Measurements from ENCODE around the gene SEPSECS. TPM values are rescaled to one million over a fixed set of nuclear protein-coding genes. Genes with fewer than 3 reads are reported as not detected.

The SEPSECS gene
- polyA plus RNA-seq, 4 donors, result 5.7 to 23.0 (median 16.7) TPM

GRCh38 chr4:25076625-25077398 lies 83.4 kb downstream of the SEPSECS start:
- Histone ChIP-seq H3K4me3 (ENCODE audit: low read depth in 1 of 3, low read length in 3 of 3) (no peak overlapping the region), H3K4me1 (ENCODE audit: control insufficient read depth in 3 of 3, insufficient read depth in 2 of 3, low read depth in 1 of 3, low read length in 2 of 3) (peaks cover 2 to 3% (median 3%) of the 10 kb centered on the region in 3 donors), H3K36me3 (ENCODE audit: control insufficient read depth in 3 of 3, insufficient read depth in 2 of 3, low read depth in 1 of 3, low read length in 3 of 3) (no peaks in the 10 kb centered on the region), H3K27me3 (ENCODE audit: control insufficient read depth in 3 of 3, insufficient read depth in 3 of 3, low read length in 3 of 3) (no peaks in the 10 kb centered on the region), H3K27ac (ENCODE audit: low read depth in 1 of 3, low read length in 2 of 3) (no peak overlapping the region), H3K9me3 (ENCODE audit: control insufficient read depth in 2 of 2, insufficient read depth in 1 of 2, low read depth in 1 of 2, low read length in 1 of 2) (peaks cover 0 to 13% of the 10 kb centered on the region in 2 donors)
- DNase-seq (no peak), FAIRE-seq (no peak)
- 57 to 73% (median 67%) methylated on average over 3 of the region's 3 CpGs for WGBS, 3 donors

- FAIRE-seq, result no peak
- no peak overlapping the region for H3K27ac ChIP-seq (ENCODE audit: low read depth in 1 of 3, low read length in 2 of 3)
- WGBS, 3 donors, result 55 to 74% (median 56%) methylated on average over 4 of the region's 4 CpGs
Measured at GRCh38 chr4:25075851-25076250, 84.4 kb downstream of the SEPSECS start.

GRCh38 chr4:25075129-25075528 lies 85.1 kb downstream of the SEPSECS start:
- Histone ChIP-seq H3K4me3 (ENCODE audit: low read depth in 1 of 3, low read length in 3 of 3) (no peak overlapping the region), H3K36me3 (ENCODE audit: control insufficient read depth in 3 of 3, insufficient read depth in 2 of 3, low read depth in 1 of 3, low read length in 3 of 3) (no peaks in the 10 kb centered on the region), H3K9me3 (ENCODE audit: control insufficient read depth in 2 of 2, insufficient read depth in 1 of 2, low read depth in 1 of 2, low read length in 1 of 2) (peaks cover 0 to 13% of the 10 kb centered on the region in 2 donors), H3K4me1 (ENCODE audit: control insufficient read depth in 3 of 3, insufficient read depth in 2 of 3, low read depth in 1 of 3, low read length in 2 of 3) (peaks cover 0 to 3% (median 2%) of the 10 kb centered on the region in 3 donors), H3K27me3 (ENCODE audit: control insufficient read depth in 3 of 3, insufficient read depth in 3 of 3, low read length in 3 of 3) (no peaks in the 10 kb centered on the region), H3K27ac (ENCODE audit: low read depth in 1 of 3, low read length in 2 of 3) (no peak overlapping the region)
- FAIRE-seq (no peak), DNase-seq (no peak)
- 92 to 93% (median 93%) methylated on average over 11 of the region's 11 CpGs for WGBS, 3 donors

More at GRCh38 chr4:25075851-25076250, 84.4 kb downstream of the SEPSECS start:
- Histone ChIP-seq H3K27me3 (ENCODE audit: control insufficient read depth in 3 of 3, insufficient read depth in 3 of 3, low read length in 3 of 3) (no peaks in the 10 kb centered on the region), H3K4me3 (ENCODE audit: low read depth in 1 of 3, low read length in 3 of 3) (no peak overlapping the region), H3K9me3 (ENCODE audit: control insufficient read depth in 2 of 2, insufficient read depth in 1 of 2, low read depth in 1 of 2, low read length in 1 of 2) (peaks cover 0 to 13% of the 10 kb centered on the region in 2 donors), H3K4me1 (ENCODE audit: control insufficient read depth in 3 of 3, insufficient read depth in 2 of 3, low read depth in 1 of 3, low read length in 2 of 3) (peaks cover 2 to 3% (median 3%) of the 10 kb centered on the region in 3 donors), H3K36me3 (ENCODE audit: control insufficient read depth in 3 of 3, insufficient read depth in 2 of 3, low read depth in 1 of 3, low read length in 3 of 3) (no peaks in the 10 kb centered on the region)
- DNase-seq, result no peak

GRCh38 chr4:25070545-25070944 lies 89.7 kb downstream of the SEPSECS start:
- Histone ChIP-seq H3K27ac (ENCODE audit: low read depth in 1 of 3, low read length in 2 of 3) (no peak overlapping the region), H3K27me3 (ENCODE audit: control insufficient read depth in 3 of 3, insufficient read depth in 3 of 3, low read length in 3 of 3) (no peaks in the 10 kb centered on the region), H3K36me3 (ENCODE audit: control insufficient read depth in 3 of 3, insufficient read depth in 2 of 3, low read depth in 1 of 3, low read length in 3 of 3) (no peaks in the 10 kb centered on the region), H3K4me1 (ENCODE audit: control insufficient read depth in 3 of 3, insufficient read depth in 2 of 3, low read depth in 1 of 3, low read length in 2 of 3) (no peaks in the 10 kb centered on the region), H3K4me3 (ENCODE audit: low read depth in 1 of 3, low read length in 3 of 3) (no peak overlapping the region), H3K9me3 (ENCODE audit: control insufficient read depth in 2 of 2, insufficient read depth in 1 of 2, low read depth in 1 of 2, low read length in 1 of 2) (peaks cover 0 to 5% of the 10 kb centered on the region in 2 donors)
- 81 to 84% (median 82%) methylated on average over 3 of the region's 3 CpGs for WGBS, 3 donors
- FAIRE-seq (no peak), DNase-seq (no peak)

Other genes starting within 250 kb of the SEPSECS start
- 10 to 100 TPM in 1 of 4 donors, 1 to 10 TPM in 3; 2.2 to 13.2 (median 5.2) TPM for gene CCDC149, start 247.4 kb downstream of the SEPSECS start, polyA plus RNA-seq
- gene LGI2, start 129.5 kb downstream of the SEPSECS start, polyA plus RNA-seq, result under 1 TPM in 2 of 4 donors, not detected in 2; 0.42 to 0.65 TPM
- gene PI4K2B, start 73.6 kb upstream of the SEPSECS start, polyA plus RNA-seq, result 10 to 100 TPM; 24.2 to 93.3 (median 50.2) TPM
- 10 to 100 TPM in 1 of 4 donors, 1 to 10 TPM in 3; 3.5 to 11.9 (median 4.5) TPM for gene ZCCHC4, start 152.3 kb upstream of the SEPSECS start, polyA plus RNA-seq
- gene ANAPC4, start 216.8 kb upstream of the SEPSECS start, polyA plus RNA-seq, result 10 to 100 TPM; 15.8 to 37.8 (median 20.8) TPM

All from small intestine (tissue), 7 donors.